ENCODE results near the gene PHF2. TPM values are rescaled to one million over a fixed set of nuclear protein-coding genes. Genes with fewer than 3 reads are reported as not detected.

PHF2 gene
- total RNA-seq, 4 donors from 2014 or later, result 15.0 to 28.6 (median 20.4) TPM

DNA sequence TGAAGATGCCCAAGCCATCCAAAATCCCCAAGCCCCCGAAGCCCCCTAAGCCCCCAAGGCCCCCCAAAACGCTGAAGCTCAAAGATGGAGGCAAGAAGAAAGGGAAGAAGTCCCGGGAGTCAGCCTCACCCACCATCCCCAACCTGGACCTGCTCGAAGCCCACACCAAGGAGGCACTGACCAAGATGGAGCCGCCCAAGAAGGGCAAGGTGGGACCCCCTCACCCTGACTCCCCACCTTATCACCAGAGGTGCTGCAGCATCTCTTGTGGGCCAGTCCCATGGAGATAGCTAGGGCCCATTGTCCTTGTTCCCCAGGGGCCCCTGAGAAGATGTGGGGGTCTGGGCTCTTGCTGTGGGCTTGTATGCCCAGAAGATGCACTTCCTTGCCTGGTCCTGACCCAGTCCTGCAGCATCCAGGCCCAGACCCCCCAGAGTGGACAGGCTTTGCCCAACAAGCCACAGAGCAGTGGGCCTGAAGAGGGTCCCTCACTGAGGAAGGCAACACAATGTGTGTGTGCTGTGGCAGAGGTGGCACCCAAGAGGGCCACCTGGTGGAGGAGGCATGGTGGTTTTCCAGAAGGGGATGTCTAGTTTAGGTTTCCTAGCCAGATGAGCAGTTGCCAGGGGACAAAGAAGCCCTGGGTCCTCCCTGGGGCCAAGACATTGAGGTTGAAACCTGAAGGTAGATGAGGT, 84.1 kb downstream of the PHF2 start:
- TF ChIP-seq CTCF (IDR thresholded peaks at IDR 0.05; ENCODE audit: low read depth), result no peak

GRCh38 chr9:93661591-93661990, 85.2 kb downstream of the PHF2 start:
- TF ChIP-seq CTCF (IDR thresholded peaks at IDR 0.05; ENCODE audit: low read depth), result no peak

GRCh38 chr9:93662016-93662638, 85.7 kb downstream of the PHF2 start:
- no peak for TF ChIP-seq CTCF (IDR thresholded peaks at IDR 0.05; ENCODE audit: low read depth)

DNA sequence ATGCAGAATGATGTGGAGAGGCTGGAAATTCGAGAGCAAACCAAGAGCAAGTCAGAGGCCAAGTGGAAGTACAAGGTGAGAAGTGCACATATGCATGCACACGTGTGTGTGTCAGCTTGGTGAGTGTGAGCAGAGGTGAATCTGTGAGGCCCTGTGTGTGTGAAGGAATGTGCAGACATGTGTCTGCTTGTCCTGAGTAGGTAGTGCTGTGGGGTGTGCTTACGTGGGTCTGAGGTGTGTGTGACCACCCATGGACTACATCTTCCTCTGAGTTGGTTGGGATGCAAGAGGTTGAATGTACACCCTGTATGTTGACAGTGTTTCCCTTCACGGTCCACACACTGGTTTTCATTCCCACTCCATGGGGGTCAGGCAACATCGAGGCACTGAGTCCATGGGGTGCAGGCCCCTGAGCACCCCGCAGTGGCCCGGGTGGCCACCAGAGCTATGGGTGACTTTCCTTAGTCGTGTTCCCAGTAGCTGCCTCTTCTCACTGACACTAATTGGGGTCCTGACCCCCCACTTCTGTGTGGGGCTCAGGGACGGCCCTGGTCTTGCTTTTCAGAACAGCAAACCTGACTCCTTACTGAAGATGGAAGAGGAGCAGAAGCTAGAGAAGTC, 86.7 kb downstream of the PHF2 start:
- TF ChIP-seq CTCF (IDR thresholded peaks at IDR 0.05; ENCODE audit: low read depth), result no peak

GRCh38 chr9:93663877-93664548, 87.6 kb downstream of the PHF2 start:
- TF ChIP-seq CTCF (IDR thresholded peaks at IDR 0.05; ENCODE audit: low read depth), result no peak

- no peak for TF ChIP-seq CTCF (IDR thresholded peaks at IDR 0.05; ENCODE audit: low read depth)
These were observed 88.3 kb downstream of the PHF2 start for GRCh38 chr9:93664549-93665120.

All from subcutaneous adipose tissue (tissue), 4 donors.